GM21717 (cell line): ENCODE results near the gene INAFM2.

Experiments
- ATAC-seq: cut with Tn5 transposase; IDR thresholded peaks from one replicate; pipeline ENCODE4 v1.9.1; 2021; ENCODE audit warnings: mild to moderate bottlenecking, moderate library complexity; ENCODE audit not compliant: unreplicated experiment

INAFM2 gene

DNA sequence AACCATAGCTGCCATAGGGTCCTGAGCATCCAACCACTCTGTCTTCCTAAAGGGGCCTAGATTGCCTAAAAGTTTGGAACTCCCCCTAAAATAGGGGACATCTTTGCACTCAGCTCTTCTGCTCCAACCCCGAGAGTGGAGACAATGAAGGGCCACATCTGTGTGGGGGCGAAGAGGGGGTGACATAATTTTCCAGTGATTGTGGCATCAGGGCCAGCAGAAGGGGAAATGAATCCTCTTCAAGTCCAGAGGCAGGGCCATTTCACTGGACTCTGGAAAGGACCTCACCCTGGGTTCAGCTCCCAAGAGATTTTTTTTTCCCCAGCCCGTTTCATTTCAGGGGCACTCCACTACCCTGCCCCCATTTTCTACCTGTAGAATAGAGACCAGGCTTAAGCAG lies 36.0 kb upstream of the INAFM2 start:
- no peak for ATAC-seq

GRCh38 chr15:40287968-40288367 lies 35.5 kb upstream of the INAFM2 start:
- ATAC-seq = no peak

DNA sequence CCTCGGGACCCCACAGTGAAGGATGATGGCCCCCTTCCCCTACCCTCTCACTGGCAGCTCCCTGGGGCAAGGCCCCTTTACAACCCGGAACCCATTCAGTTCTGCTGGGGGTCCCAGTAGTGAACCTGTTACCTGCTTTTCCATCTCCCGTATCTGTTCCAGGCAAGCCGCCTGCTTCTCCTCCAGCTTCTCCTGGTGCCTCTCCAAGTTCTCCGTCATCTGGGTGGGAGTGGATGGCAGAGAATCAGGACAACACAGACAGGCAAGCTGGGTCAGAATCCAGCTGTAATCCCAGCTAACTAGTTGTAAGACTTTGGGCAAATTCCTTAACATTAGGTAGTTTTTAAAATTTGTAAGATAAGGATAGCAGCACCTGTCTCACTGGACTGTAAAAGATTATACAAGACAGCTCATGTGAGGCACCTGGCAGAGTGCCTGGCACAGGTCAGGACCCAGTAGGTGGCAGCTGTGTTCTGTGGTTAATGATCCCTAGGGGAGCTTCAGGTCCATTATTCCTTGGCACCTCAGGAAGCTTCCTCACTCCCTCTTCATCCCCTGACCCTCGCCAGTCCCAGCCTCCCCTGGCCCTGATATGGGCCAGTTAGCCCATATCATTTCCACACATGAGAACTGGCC lies 34.2 kb upstream of the INAFM2 start:
- no peak for ATAC-seq

GRCh38 chr15:40290545-40290917 lies 33.0 kb upstream of the INAFM2 start:
- no peak for ATAC-seq

DNA sequence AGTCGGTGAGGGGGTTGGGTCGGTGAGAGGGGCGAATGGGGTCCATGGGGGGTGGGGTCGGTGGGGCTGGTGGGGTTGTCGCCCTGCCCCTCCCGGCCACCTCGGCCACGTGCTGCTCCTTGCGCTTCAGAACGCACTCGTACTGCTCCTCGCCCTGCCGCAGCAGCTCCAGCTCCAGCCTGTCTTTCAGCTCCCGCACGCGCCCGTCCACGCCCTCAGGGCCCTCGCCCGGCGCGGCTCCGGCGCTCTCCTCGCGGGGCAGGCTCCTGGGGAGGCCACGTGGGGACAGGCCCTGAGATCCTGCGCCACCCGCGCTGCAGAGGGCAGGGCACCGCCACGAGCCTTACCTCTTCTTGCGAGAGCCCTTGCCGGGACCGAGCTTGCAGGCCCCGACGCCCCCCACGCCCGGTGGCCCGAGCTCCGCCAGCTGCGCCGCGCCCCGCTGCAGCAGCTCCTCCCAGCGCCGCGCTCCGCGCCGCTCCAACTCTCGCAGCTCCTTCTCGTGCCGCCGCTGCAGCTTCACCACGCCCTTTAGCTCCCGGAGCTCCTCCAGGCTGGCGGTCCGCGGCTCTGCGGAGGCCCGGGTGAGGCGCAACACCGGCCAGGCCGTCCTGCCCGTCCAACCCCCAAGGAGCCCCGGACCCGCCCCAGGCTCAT lies 32.4 kb upstream of the INAFM2 start:
- no peak for ATAC-seq

GRCh38 chr15:40292246-40292645 lies 31.2 kb upstream of the INAFM2 start:
- no peak for ATAC-seq

- no peak for ATAC-seq
These were observed 30.5 kb upstream of the INAFM2 start for GRCh38 chr15:40293006-40293405.

DNA sequence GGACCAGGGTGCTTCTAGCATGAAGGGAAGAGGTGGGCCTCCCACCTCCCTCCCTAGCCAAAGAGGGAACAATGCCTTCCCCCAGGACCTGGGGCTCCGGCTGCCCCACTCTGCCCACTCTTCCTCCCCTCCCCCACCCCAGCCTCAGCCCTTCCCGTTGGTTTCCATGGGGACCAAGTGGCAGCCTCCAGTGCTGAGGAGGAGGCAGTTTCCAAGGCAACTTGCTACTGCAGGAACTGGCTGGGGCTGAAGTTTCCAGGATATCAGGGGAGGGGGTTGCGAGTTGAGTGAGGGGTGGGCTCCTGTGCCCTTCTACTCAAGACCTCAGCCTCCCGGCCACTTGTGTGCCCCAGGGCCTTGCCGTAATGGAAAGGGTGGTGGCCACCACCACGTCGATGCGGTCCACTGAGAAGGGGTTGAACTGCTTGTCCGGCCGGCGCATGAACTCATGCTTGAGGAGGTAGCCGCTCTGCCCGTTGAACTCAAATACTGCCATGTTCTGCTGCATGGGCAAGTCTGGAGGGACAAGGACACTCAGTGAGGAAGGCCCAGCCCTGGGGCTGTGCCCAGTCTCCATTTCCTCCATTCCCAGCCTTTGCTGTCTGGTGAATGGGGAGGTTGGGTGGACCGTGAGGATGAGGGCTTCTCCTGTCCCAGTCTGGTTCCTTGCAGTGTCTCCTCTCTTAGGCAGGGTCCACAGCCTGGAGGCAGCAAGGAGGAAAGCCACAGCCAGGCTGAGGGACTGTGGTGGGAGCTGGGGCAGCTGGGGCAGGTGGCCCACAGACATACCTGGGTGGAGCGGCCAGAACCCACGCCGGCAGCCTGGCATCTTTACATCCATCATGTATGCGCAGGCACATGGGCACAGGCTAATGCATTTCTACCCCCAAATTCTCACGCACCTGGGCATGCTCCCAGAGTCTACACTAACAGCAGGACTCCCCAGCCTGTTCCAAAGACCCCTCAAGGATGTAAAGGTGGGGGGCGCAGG lies 29.3 kb upstream of the INAFM2 start:
- no peak for ATAC-seq

DNA sequence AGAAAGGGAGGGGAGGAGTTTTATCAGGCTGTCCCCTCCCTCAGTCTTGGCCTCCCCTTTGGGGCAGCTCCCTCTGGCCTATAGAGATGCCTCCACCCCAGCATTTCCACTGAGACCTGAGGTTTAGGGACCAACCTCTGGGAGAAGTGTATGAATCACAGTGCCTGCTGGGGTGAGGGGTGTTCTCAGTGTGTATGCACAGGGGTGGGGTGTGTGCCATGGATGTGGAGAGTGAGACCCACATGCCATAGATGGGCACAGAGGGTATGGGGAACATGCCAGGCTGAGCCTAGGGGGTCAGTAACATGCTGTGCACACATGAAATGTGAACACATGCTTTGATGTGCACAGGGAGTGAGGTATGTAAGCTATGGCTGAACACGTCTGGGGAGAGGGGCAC lies 28.2 kb upstream of the INAFM2 start:
- ATAC-seq = no peak

DNA sequence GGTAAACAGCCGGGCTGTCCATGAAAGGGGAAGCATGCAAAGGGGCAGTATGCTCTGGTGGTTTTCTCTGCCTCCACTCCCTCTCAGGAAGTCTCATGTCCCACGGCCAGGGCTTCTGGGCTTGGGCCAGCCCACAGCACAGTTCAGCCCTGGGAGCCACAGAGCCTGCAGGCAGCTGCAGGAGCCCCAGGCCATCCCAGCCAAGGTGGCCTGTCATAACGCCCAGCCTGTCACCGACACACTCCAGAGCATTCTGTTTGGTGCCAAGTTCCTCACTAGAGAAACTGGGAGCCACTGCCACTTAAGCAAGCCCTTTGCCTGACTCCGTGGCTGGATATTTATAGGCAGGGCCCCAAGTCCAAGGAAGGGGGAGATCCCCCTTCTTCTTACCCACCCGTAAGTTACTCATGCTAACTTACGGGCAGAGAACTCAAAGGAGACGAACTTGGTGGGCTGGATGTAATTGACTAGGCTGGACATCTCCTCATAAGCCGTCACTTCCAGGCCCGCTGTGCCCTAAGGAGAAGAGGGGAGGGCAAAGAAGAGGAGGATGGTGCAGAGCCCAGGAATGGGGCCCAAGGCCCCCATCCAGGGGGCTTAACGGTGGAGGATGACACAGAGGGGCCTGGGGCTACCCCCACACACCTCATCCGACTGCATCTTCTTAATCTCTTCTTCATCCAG lies 27.5 kb upstream of the INAFM2 start:
- no peak for ATAC-seq

DNA sequence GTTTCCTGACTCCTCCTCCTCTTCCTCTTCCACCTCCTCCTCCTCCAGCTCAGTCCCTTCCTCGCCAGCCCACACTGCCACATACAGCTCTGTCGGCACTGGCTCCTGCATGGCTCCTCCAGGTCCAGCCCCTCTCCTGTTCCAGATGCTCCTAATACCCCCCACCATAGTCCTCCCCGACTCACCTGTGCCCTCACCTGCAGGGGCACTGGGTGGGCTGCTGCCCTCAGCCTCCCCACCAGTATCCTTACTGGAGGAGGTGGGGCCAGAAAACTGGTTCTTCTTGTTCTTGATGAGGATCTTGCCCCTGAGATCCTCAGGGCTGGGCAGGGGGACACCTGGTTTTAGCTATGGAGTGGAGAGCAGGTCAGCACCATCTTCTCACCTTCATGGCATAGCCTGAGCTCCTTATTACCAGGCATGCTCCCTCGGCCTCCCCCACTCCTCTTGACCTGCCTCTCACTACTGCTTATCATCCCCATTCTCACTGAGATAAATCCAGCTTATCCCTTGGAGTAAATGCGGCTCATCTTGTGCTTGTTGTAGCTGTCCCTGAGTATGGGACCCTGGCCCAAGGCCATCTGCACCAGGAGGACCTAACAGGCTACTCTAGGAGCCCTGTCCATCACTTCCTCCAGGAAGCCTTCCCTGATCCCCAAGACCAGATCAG lies 26.8 kb upstream of the INAFM2 start:
- ATAC-seq = no peak

DNA sequence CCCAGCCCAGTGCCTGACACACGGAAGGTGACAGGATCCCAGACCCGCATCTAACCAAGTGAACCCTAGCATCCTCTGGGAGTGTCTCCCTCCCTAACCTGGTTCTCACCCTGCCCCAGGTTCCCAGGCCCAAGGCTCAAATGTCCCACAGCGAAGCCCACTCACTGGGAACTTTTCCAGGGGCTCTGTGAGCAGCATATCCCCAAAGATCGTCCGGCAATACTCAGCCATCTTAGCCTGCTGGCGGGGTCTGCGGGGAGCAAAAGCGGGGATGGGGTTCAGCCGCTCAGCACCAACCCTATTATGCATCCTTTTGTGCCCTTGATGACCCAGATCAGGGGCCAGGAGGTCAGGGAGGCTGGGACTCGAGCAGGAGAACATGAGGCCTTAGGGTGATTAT lies 26.1 kb upstream of the INAFM2 start:
- ATAC-seq = no peak

GRCh38 chr15:40298216-40298935 lies 25.1 kb upstream of the INAFM2 start:
- ATAC-seq = no peak

DNA sequence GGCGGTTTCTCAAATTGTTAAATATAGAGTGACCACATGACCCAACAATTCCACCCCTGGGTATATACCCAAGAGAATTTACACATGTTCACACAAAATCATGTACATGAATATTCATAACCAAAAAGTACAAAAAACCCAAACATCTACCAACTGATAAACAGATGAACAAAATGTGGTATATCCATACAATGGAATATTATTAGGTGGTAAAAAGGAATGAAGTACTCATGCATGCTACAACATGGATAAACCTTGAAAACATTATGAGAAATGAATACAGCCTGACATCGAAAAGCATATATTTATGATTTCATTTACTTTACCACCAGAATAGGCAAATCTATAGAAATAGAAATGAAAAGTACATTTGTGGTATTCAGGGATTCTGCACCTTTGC lies 23.1 kb upstream of the INAFM2 start:
- ATAC-seq = no peak

DNA sequence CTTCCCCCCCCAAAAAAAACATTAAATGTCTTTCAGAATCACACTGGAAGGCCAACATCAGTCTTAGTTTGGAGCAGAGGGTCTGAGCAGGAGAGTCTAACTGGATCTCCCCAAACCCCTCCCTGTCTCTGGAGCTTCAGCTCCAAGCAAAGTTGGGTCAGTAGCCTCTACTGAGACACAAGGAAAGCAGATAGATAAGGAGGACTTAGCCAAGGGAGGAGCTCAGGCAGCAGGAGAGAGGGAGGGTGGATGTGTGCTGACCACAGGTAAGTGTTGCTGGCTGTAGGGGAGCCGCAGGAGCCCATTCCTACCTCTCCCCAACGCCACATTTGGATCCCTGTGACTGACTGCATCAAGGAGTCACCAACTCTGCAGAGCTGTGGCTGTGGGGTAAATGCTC lies 22.7 kb upstream of the INAFM2 start:
- ATAC-seq = no peak

DNA sequence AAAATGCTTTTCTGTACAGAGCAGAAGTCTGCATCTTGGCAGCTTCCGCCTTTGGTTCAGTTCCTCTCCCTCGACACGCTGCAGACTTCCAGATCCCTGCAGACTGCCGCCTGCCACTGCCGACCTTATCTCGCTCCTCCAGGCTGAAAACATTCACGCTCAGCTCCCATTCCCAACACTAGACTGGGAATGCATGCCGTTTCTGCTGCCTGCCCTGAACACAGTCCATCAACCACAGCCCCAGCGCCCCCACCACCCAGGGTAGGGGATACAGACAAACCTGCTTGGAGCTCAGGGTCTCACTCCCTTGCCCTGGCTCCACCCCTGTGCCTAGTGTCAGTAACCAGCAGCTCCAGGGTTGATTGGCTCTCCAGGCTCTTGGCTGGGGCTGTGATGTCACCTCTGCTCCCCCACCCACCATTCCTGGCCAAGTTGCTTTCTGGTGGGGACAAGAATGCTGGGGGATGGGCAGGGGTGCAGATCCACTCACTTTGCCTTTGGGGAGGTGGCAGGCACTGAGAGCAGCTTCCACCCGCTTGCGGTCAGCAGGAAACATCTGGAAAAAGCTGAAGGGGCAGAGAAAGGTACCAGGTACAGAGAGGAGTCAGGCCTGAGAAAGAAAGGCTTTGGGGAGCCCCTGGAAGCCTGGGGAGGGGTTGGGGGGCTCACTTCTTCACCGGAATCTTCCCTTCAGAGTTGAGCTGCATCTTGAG lies 21.9 kb upstream of the INAFM2 start:
- no peak for ATAC-seq

- no peak for ATAC-seq
These were observed 21.1 kb upstream of the INAFM2 start for GRCh38 chr15:40302288-40302886.

DNA sequence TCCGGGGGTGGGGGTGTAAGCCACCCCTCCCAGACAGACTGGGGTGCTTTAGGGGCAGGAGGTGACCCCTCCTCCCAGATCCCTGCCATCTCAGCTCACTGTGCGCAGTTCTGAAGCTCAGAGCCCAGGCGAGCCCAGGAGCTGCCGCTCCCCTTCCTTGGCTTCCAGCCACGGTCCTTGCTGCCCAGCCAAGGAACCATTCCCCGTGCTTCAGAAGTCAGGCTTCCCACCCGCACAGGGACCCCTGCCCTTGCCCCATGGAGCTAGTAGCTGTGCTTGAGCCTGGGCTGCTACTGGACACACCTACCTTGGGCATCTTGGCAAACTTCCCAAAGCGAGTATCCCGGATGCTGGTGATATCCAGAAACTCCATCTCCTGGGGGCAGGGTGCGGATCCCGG lies 20.5 kb upstream of the INAFM2 start:
- ATAC-seq = no peak

DNA sequence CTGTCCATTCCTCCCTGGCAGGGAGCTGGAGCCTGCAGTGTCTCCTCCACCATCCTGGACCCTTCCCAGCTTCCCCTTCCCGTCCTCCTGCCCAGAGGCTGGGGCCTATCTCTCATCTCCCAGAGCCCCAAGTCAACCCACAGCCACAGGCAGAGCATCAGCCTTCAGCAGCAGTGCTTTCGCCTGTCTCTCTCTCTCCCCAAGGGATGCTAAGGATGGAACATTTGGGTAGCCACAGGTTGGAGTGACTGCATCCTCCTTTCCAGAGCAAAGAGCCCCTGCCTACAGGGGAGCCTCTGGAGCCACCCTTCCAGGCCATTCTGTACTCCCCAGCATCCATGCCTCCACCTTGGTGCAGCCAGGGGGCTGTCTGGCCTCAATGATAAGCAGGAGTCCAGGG lies 19.9 kb upstream of the INAFM2 start:
- ATAC-seq = no peak
